BLaER1 (cell line): ENCODE data around the gene MPHOSPH6.
"Not testable (repeated sequence)": the region's sequence is repeated elsewhere in the genome, so short reads cannot be mapped to it uniquely, and the experiment has no call there.

Experiments used
- H3K27ac ChIP-seq: shearing (Covaris generic); formaldehyde crosslinking; 2 replicates; pipeline ENCODE4 v1.8.1; 2022
- H3K27me3 ChIP-seq: shearing (Covaris generic); formaldehyde crosslinking; 2 replicates; pipeline ENCODE4 v1.8.1; 2022
- H3K36me3 ChIP-seq: shearing (Covaris generic); formaldehyde crosslinking; 2 replicates; pipeline ENCODE4 v1.8.1; 2022
- H3K4me1 ChIP-seq: shearing (Covaris generic); formaldehyde crosslinking; 2 replicates; pipeline ENCODE4 v1.8.1; 2022
- H3K4me2 ChIP-seq: shearing (Covaris generic); formaldehyde crosslinking; 2 replicates; pipeline ENCODE4 v1.8.1; 2022
- H3K4me3 ChIP-seq: shearing (Covaris generic); formaldehyde crosslinking; 2 replicates; pipeline ENCODE4 v1.8.1; 2022
- H3K9ac ChIP-seq: shearing (Covaris generic); formaldehyde crosslinking; 2 replicates; pipeline ENCODE4 v1.8.1; 2022
- H3K9me3 ChIP-seq: shearing (Covaris generic); formaldehyde crosslinking; 2 replicates; pipeline ENCODE4 v1.8.1; 2022
- H4K20me1 ChIP-seq: shearing (Covaris generic); formaldehyde crosslinking; 2 replicates; pipeline ENCODE4 v1.8.1; 2022
- Cebpa-rat ChIP-seq: shearing (Covaris generic); IDR thresholded peaks from 2 replicates; pipeline ENCODE4 v1.8.1; 2022

Gene MPHOSPH6

DNA sequence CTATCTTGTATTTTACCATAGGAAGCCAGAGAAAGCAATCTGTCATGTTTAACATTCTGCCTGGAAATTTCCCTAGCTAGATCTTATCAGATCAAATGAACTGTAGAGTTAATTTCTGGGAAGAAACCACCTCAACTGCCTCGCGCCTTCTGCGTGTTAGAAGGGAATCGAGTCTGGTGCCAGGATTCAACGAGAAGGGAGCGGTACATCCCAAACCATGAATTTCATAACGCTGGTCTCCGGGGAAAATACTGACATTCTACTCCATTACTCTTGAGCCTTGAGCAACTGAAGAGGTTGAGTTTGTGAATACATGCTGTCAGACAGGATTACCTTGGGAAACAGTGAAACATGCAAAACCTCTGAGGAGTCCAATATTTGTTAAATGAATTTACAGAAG, 35.2 kb downstream of the MPHOSPH6 start:
- Histone ChIP-seq H3K9ac (no peak overlapping the region), H3K4me2 (no peak overlapping the region), H3K27ac (no peak overlapping the region), H3K9me3 (no peaks in the 10 kb centered on the region), H3K36me3 (peaks cover 32% of the 10 kb centered on the region), H4K20me1 (no peaks in the 10 kb centered on the region), H3K4me1 (peaks cover 10% of the 10 kb centered on the region), H3K4me3 (no peak overlapping the region), H3K27me3 (no peaks in the 10 kb centered on the region)
- TF ChIP-seq Cebpa-rat: no peak

DNA sequence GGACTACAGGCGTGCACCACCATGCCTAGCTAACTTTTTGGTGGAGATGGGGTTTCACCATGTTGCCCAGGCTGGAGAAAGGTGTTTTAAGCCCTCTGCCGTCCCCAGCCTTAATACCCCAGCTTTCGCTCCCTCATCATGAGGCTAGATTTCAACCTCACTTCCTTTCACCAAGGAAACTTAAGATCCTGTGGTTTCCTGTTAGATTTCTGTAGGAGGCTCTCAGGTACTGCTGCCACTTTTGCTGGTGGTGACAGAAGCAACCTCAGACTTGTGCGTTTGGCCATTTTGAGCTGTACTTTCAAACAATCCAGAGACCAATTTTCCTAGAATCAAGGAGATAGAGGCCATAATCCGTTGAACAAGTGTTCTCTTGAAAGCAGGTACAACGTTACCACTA, 36.2 kb downstream of the MPHOSPH6 start:
- Histone ChIP-seq H3K27ac (no peak overlapping the region), H3K9ac (no peak overlapping the region), H3K27me3 (no peaks in the 10 kb centered on the region), H3K4me2 (peak overlapping the region; percentile 28; the same call in 1 of the 2 replicates), H4K20me1 (no peaks in the 10 kb centered on the region), H3K4me1 (peaks cover 10% of the 10 kb centered on the region), H3K4me3 (no peak overlapping the region), H3K9me3 (no peaks in the 10 kb centered on the region), H3K36me3 (peaks cover 26% of the 10 kb centered on the region)
- TF ChIP-seq Cebpa-rat: no peak

DNA sequence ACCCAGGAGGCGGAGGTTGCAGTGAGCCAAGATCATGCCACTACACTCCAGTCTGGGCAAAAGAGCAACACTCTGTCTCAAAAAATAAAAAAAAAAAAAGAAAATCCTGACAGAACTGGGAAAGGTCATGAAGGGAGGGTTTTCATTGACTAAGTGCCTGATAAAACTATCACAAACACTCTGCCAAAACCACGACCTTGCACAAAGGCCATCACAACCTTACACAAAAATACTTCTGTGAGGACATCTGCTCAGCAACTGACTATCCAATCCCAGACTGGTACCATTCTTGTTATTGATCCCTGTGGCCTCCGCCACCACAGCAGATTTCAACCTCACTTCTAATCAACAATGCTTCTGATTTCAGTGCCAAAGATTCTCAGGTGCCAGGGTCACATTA, 40.1 kb downstream of the MPHOSPH6 start:
- H4K20me1 ChIP-seq: no peaks in the 10 kb centered on the region
- H3K27me3 ChIP-seq: no peaks in the 10 kb centered on the region
- H3K9me3 ChIP-seq: no peaks in the 10 kb centered on the region
- no peak overlapping the region for H3K4me2 ChIP-seq
- no peaks in the 10 kb centered on the region for H3K36me3 ChIP-seq
- no peak overlapping the region for H3K4me3 ChIP-seq
- no peak overlapping the region for H3K9ac ChIP-seq
- H3K27ac ChIP-seq: no peak overlapping the region
- TF ChIP-seq Cebpa-rat: no peak
- H3K4me1 ChIP-seq: peaks cover 10% of the 10 kb centered on the region

- Histone ChIP-seq H4K20me1 (no peaks in the 10 kb centered on the region), H3K4me1 (no peaks in the 10 kb centered on the region), H3K27ac (no peak overlapping the region), H3K4me3 (no peak overlapping the region), H3K36me3 (no peaks in the 10 kb centered on the region), H3K4me2 (no peak overlapping the region), H3K9me3 (no peaks in the 10 kb centered on the region), H3K27me3 (no peaks in the 10 kb centered on the region), H3K9ac (no peak overlapping the region)
- no peak for TF ChIP-seq Cebpa-rat
These were observed 45.4 kb downstream of the MPHOSPH6 start for GRCh38 chr16:82124651-82125050.

DNA sequence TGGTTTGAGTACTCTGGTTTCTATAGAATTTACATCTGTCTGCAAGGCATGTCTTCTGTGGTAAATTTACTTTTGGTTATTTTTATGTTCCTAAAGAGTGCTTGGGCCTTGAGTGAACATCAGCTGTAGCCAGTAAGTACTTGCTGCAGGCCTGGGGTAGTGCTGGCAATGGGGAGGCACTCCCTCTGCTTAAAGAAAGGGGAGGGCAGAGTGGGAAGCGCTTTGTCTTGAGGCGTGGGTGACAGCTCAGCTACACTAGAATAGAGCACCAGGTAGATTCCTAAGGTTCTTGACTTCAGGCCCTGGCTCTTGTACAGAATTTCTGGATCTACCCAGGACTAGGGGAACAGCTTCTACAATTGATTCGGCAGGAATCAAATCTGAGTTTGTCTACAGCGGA, 50.6 kb downstream of the MPHOSPH6 start:
- no peak overlapping the region for H3K9ac ChIP-seq
- no peak overlapping the region for H3K27ac ChIP-seq
- H3K4me1 ChIP-seq: no peaks in the 10 kb centered on the region
- H3K4me2 ChIP-seq: no peak overlapping the region
- H3K4me3 ChIP-seq: no peak overlapping the region
- no peaks in the 10 kb centered on the region for H3K27me3 ChIP-seq
- no peaks in the 10 kb centered on the region for H3K36me3 ChIP-seq
- no peaks in the 10 kb centered on the region for H3K9me3 ChIP-seq
- TF ChIP-seq Cebpa-rat: no peak
- H4K20me1 ChIP-seq: no peaks in the 10 kb centered on the region

- Histone ChIP-seq H3K36me3 (no peaks in the 10 kb centered on the region), H3K4me3 (no peak overlapping the region), H3K4me2 (no peak overlapping the region), H3K4me1 (no peaks in the 10 kb centered on the region), H3K27me3 (no peaks in the 10 kb centered on the region), H3K9me3 (no peaks in the 10 kb centered on the region), H4K20me1 (no peaks in the 10 kb centered on the region), H3K27ac (no peak overlapping the region), H3K9ac (no peak overlapping the region)
- TF ChIP-seq Cebpa-rat: no peak
These were observed 51.3 kb downstream of the MPHOSPH6 start for GRCh38 chr16:82118749-82119148.

GRCh38 chr16:82116535-82116934, 53.5 kb downstream of the MPHOSPH6 start:
- Histone ChIP-seq H3K36me3 (no peaks in the 10 kb centered on the region), H3K27ac (no peak overlapping the region), H3K9me3 (no peaks in the 10 kb centered on the region), H3K4me3 (no peak overlapping the region), H3K27me3 (no peaks in the 10 kb centered on the region), H4K20me1 (no peaks in the 10 kb centered on the region), H3K9ac (no peak overlapping the region), H3K4me1 (no peaks in the 10 kb centered on the region), H3K4me2 (no peak overlapping the region)
- TF ChIP-seq Cebpa-rat: no peak

GRCh38 chr16:82113741-82114140, 56.3 kb downstream of the MPHOSPH6 start:
- TF ChIP-seq Cebpa-rat: no peak
- Histone ChIP-seq H3K9ac (no peak overlapping the region), H3K27me3 (no peaks in the 10 kb centered on the region), H3K4me2 (no peak overlapping the region), H3K4me1 (no peaks in the 10 kb centered on the region), H4K20me1 (no peaks in the 10 kb centered on the region), H3K27ac (no peak overlapping the region), H3K9me3 (no peaks in the 10 kb centered on the region), H3K36me3 (no peaks in the 10 kb centered on the region), H3K4me3 (no peak overlapping the region)

DNA sequence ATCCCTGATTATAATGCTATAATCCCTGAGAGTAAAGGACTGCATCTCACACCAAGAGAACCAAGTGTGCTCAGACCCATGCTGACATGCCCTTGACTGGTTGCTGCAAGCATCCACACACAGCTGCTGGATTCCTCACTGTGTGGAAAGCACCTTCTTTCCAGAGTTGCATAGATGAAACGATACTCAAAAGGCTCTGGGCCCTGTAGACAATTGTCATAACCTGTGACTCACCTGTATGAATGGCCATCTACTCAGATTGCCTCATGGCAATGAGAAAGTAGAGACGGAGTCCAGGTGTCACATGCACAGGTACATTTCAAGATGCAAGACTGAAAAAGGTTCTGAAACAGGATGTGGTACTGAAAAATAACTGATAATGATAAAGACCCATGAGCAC, 58.1 kb downstream of the MPHOSPH6 start:
- H4K20me1 ChIP-seq: no peaks in the 10 kb centered on the region
- no peak for TF ChIP-seq Cebpa-rat
- H3K9me3 ChIP-seq: no peaks in the 10 kb centered on the region
- no peaks in the 10 kb centered on the region for H3K27me3 ChIP-seq
- no peak overlapping the region for H3K27ac ChIP-seq
- no peaks in the 10 kb centered on the region for H3K4me1 ChIP-seq
- H3K4me3 ChIP-seq: no peak overlapping the region
- H3K9ac ChIP-seq: no peak overlapping the region
- H3K4me2 ChIP-seq: no peak overlapping the region
- no peaks in the 10 kb centered on the region for H3K36me3 ChIP-seq

DNA sequence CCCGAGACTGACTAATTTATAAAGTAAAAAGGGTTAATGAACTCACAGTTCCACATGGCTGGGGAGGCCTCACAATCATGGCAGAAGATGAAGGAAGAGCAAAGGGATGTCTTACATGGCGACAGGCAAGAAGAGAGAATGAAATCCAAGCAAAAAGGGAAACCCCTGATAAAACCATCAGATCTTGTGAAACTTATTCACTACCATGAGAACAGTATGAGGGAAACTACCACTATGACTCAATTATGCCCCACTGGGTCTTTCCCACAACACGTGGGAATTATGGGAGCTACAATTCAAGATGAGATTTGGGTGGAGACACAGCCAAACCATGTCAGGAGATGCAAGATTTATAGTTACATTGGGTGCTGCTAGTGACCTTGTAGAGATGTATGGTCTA, 60.8 kb downstream of the MPHOSPH6 start:
- not testable (repeated sequence) for H3K9me3 ChIP-seq, H3K4me1 ChIP-seq, H3K36me3 ChIP-seq, H3K4me3 ChIP-seq, H4K20me1 ChIP-seq, H3K4me2 ChIP-seq, H3K9ac ChIP-seq, H3K27ac ChIP-seq, H3K27me3 ChIP-seq

DNA sequence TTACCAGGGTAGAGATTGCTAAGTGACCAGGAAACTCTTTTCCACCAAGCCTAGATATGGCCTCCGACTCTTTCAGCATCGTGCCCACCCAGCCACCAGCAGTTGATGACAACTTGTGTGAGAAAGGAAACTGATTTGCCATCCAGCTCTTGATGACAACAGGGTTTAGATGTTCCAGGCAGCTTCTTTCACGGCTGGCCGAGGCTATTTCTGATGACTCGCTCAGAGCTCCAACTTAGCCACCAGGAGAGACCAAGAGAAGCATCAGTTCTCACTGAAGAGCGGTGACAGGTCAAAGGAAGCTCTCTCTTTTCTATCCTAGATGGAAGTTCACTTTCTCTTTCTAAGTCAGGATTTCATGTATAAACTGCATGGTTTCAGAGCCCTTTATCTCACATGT, 61.2 kb downstream of the MPHOSPH6 start:
- no peak for TF ChIP-seq Cebpa-rat
- Histone ChIP-seq H3K36me3 (no peaks in the 10 kb centered on the region), H3K4me1 (no peaks in the 10 kb centered on the region), H3K27me3 (no peaks in the 10 kb centered on the region), H3K27ac (no peak overlapping the region), H4K20me1 (no peaks in the 10 kb centered on the region), H3K9me3 (no peaks in the 10 kb centered on the region), H3K9ac (no peak overlapping the region), H3K4me2 (no peak overlapping the region), H3K4me3 (no peak overlapping the region)
